ENCODE results near the gene ZRSR2. TPM values are rescaled to one million over a fixed set of nuclear protein-coding genes. Genes with fewer than 3 reads are reported as not detected.

ZRSR2 gene
- total and polyA plus RNA-seq, 2 of the 8 experiments (the other 6 are each of a cell fraction or from before 2014, with no cell fraction given), result 3.9 to 6.9 TPM

GRCh38 chrX:15853586-15854079 lies 63.3 kb downstream of the ZRSR2 start (continued):
- TF ChIP-seq KDM4A (IDR thresholded peaks at IDR 0.05; ENCODE audit: low read depth, low read length, severe bottlenecking), result no peak
- no peak for TF ChIP-seq POU5F1 (IDR thresholded peaks at IDR 0.05; ENCODE audit: low read depth, low read length)

Data from H1 (cell line).